ENCODE results near the gene GATA3. TPM values are rescaled to one million over a fixed set of nuclear protein-coding genes. Genes with fewer than 3 reads are reported as not detected.

Gene GATA3
- polyA plus RNA-seq, 10 donors, result 0.11 to 14.3 (median 0.44) TPM

Other genes with a start within 250 kb of the GATA3 start
- gene TAF3, start 236.2 kb upstream of the GATA3 start, polyA plus RNA-seq (ENCODE audit: insufficient read length in 10 of 10), result 1 to 10 TPM; 5.2 to 7.3 (median 5.9) TPM

Data from muscle of back (tissue), 10 donors.